ENCODE results near the gene HEPACAM.

DNA sequence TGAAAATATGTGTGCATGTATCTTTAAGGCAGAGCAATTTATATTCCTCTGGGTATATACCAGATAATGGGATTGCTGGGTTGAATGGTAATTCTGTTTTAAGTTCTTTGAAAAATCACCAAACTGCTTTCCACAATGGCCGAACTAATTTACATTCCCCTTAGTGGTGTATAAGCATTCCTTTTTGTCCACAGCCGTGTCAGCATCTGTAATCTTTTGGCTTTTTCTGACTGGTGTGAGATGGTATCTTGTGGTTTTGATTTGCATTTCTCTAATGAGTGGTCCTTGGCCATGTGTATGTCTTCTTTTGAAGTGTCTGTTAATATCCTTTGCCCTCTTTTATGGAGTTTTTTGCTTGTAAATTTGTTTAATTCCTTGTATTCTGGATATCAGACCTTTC is 42.5 kb upstream of the HEPACAM start:
- no peak for TF ChIP-seq SNAI2 (CRISPR knock-in tag; IDR thresholded peaks at IDR 0.05)
- no peak for TF ChIP-seq ZFP30 (CRISPR knock-in tag; IDR thresholded peaks at IDR 0.05)
- no peak for TF ChIP-seq ZC3H10 (CRISPR knock-in tag; IDR thresholded peaks at IDR 0.05)
- TF ChIP-seq ZNF70 (CRISPR knock-in tag; IDR thresholded peaks at IDR 0.05), result no peak
- TF ChIP-seq PPARA (CRISPR knock-in tag; IDR thresholded peaks at IDR 0.05; ENCODE audit: borderline replicate concordance), result no peak
- no peak for TF ChIP-seq CREB5 (CRISPR knock-in tag; IDR thresholded peaks at IDR 0.05; ENCODE audit: low read depth)
- no peak for TF ChIP-seq POU6F1 (CRISPR knock-in tag; IDR thresholded peaks at IDR 0.05; ENCODE audit: borderline replicate concordance, low read depth)
